H1 (cell line): ENCODE measurements around the gene BMI1. TPM values are rescaled to one million over a fixed set of nuclear protein-coding genes. Genes with fewer than 3 reads are reported as not detected.

ENCODE experiments used
- CTCF ChIA-PET: fragments of 300-600 bp; sonication (Branson Sonifier 250); formaldehyde crosslinking; loops from one replicate; lab custom pipeline; 2021; ENCODE audit not compliant: partially characterized antibody; lab: Charles Lee
- POLR2A ChIA-PET: fragments of 300-600 bp; sonication (Branson Sonifier 250); formaldehyde crosslinking; loops from one replicate; lab custom pipeline; 2021; ENCODE audit warnings: inconsistent platforms; ENCODE audit not compliant: partially characterized antibody; lab: Charles Lee
- DNase-seq, 2 experiments: peaks; one replicate each; pipeline versions ENCODE4 v3.0.0 to v3.0.0-alpha.2; 2010 to 2022; ENCODE audit warnings: low spot score in 2 of 2, low read depth in 1 of 2, mixed read lengths in 1 of 2
- FAIRE-seq: peaks from 2 replicates; lab custom pipeline; 2011; peaks lifted over from hg19 to GRCh38; lab: Jason Lieb, UNC
- H2AFZ ChIP-seq: 2 replicates; pipeline ENCODE4 v1.8.1; 2012; ENCODE audit warnings: low read length, inconsistent platforms
- H2AK5ac ChIP-seq: 2 replicates; pipeline ENCODE4 v1.6.1; 2013; ENCODE audit warnings: low read depth, low read length
- H2BK120ac ChIP-seq: replicated peaks from 2 replicates; pipeline ENCODE3; 2013; ENCODE audit warnings: low read depth, low read length, inconsistent platforms
- H2BK12ac ChIP-seq: 2 replicates; pipeline ENCODE4 v1.6.1; 2013; ENCODE audit warnings: low read depth, low read length
- H2BK15ac ChIP-seq: 2 replicates; pipeline ENCODE4 v1.6.1; 2013; ENCODE audit warnings: low read length
- H2BK20ac ChIP-seq: 2 replicates; pipeline ENCODE4 v1.6.1; 2013; ENCODE audit warnings: low read length
- H2BK5ac ChIP-seq: 2 replicates; pipeline ENCODE4 v1.6.1; 2013; ENCODE audit warnings: low read depth, low read length
- H3K14ac ChIP-seq: 2 replicates; pipeline ENCODE4 v1.6.1; 2013; ENCODE audit warnings: inconsistent platforms; ENCODE audit not compliant: insufficient read length
- H3K18ac ChIP-seq: 2 replicates; pipeline ENCODE4 v1.6.1; 2013; ENCODE audit warnings: low read length; ENCODE audit errors: extremely low read depth
- H3K23ac ChIP-seq: 2 replicates; pipeline ENCODE4 v1.6.1; 2013; ENCODE audit warnings: inconsistent platforms; ENCODE audit not compliant: insufficient read length
- H3K23me2 ChIP-seq: 2 replicates; pipeline ENCODE4 v1.6.1; 2013; ENCODE audit warnings: low read depth, low read length
- H3K27ac ChIP-seq: 2 replicates; pipeline ENCODE4 v1.6.1; 2011; ENCODE audit warnings: low read depth, low read length, inconsistent platforms
- H3K27me3 ChIP-seq, 4 experiments: replicated peaks in 1 of 4; 1 replicate in 1 of 4; 2 replicates in 3 of 4; pipeline versions ENCODE4 v1.6.1 to v1.8.1; 2011 to 2013; ENCODE audit warnings: low read length in 3 of 4, mild to moderate bottlenecking in 3 of 4, inconsistent platforms in 2 of 4, mixed read lengths in 2 of 4, moderate library complexity in 1 of 4; ENCODE audit not compliant: control insufficient read depth in 3 of 4, insufficient read depth in 3 of 4; ENCODE audit errors: extremely low read depth in 1 of 4
- H3K36me3 ChIP-seq, 4 experiments: 2 replicates each; pipeline versions ENCODE4 v1.6.1 to v1.8.1; 2011 to 2013; ENCODE audit warnings: mild to moderate bottlenecking in 4 of 4, low read length in 3 of 4, moderate library complexity in 2 of 4, control low read depth in 1 of 4, inconsistent platforms in 1 of 4; ENCODE audit not compliant: insufficient read depth in 4 of 4, control insufficient read depth in 2 of 4
- H3K4ac ChIP-seq: replicated peaks from 2 replicates; pipeline ENCODE3; 2013; ENCODE audit warnings: low read length, low read depth, mixed read lengths, inconsistent platforms; ENCODE audit not compliant: insufficient read length
- H3K4me1 ChIP-seq, 4 experiments: replicated peaks in 1 of 4; 1 replicate in 1 of 4; 2 replicates in 3 of 4; pipeline versions ENCODE4 v1.6.1 to v1.8.1; 2011 to 2013; ENCODE audit warnings: low read length in 3 of 4, inconsistent platforms in 2 of 4, mixed read lengths in 1 of 4; ENCODE audit not compliant: insufficient read depth in 4 of 4, control insufficient read depth in 3 of 4
- H3K4me2 ChIP-seq, 2 experiments: 2 replicates each; pipeline versions ENCODE4 v1.6.1 to v1.8.1; 2011 to 2013; ENCODE audit warnings: low read depth in 2 of 2, low read length in 2 of 2, control low read depth in 1 of 2, inconsistent platforms in 1 of 2, mild to moderate bottlenecking in 1 of 2; ENCODE audit not compliant: insufficient read depth in 1 of 2
- H3K4me3 ChIP-seq, 4 experiments: fragments of 200-600, 300-600 bp in 1 of 4; sonication (generic), shearing (Covaris generic), sonication (Bioruptor Twin) in 1 of 4; 2 replicates each; pipeline versions ENCODE4 v1.5.1 to v1.8.1; 2011 to 2016; ENCODE audit warnings: low read length in 4 of 4, low read depth in 3 of 4, control low read depth in 2 of 4, inconsistent platforms in 2 of 4, mild to moderate bottlenecking in 2 of 4, mixed read lengths in 1 of 4, moderate library complexity in 1 of 4; ENCODE audit not compliant: insufficient read depth in 2 of 4; ENCODE audit errors: extremely low read depth in 1 of 4
- H3K56ac ChIP-seq: replicated peaks from 2 replicates; pipeline ENCODE3; 2013; ENCODE audit warnings: low read depth, mild to moderate bottlenecking, mixed read lengths, low read length, inconsistent platforms; ENCODE audit not compliant: insufficient read length
- H3K79me1 ChIP-seq: 2 replicates; pipeline ENCODE4 v1.6.1; 2013; ENCODE audit warnings: low read depth, low read length, control low read depth
- H3K79me2 ChIP-seq, 2 experiments: 2 replicates each; pipeline versions ENCODE4 v1.6.1 to v1.8.1; 2012 to 2013; ENCODE audit warnings: low read length in 2 of 2, mild to moderate bottlenecking in 2 of 2, inconsistent platforms in 1 of 2; ENCODE audit not compliant: insufficient read depth in 2 of 2, control insufficient read depth in 1 of 2
- H3K9ac ChIP-seq, 4 experiments: replicated peaks in 1 of 4; 1 replicate in 1 of 4; 2 replicates in 3 of 4; pipeline versions ENCODE4 v1.6.1 to v1.8.1; 2011 to 2013; ENCODE audit warnings: low read depth in 3 of 4, low read length in 3 of 4, control low read depth in 2 of 4, mild to moderate bottlenecking in 2 of 4, moderate library complexity in 2 of 4, inconsistent platforms in 1 of 4; ENCODE audit errors: extremely low read depth in 1 of 4
- H3K9me3 ChIP-seq, 2 experiments: 2 replicates each; pipeline versions ENCODE4 v1.6.1 to v1.8.1; 2012 to 2013; ENCODE audit warnings: mild to moderate bottlenecking in 2 of 2, moderate library complexity in 2 of 2, control low read depth in 1 of 2, inconsistent platforms in 1 of 2, low read depth in 1 of 2, low read length in 1 of 2, mixed read lengths in 1 of 2; ENCODE audit not compliant: insufficient read depth in 2 of 2
- H4K20me1 ChIP-seq, 2 experiments: replicated peaks in 1 of 2; 2 replicates each; pipeline versions ENCODE3 to v1.8.1; 2011 to 2013; ENCODE audit warnings: inconsistent platforms in 2 of 2, low read length in 2 of 2, mild to moderate bottlenecking in 1 of 2; ENCODE audit not compliant: insufficient read depth in 2 of 2, control insufficient read depth in 1 of 2
- H4K5ac ChIP-seq: 2 replicates; pipeline ENCODE4 v1.6.1; 2013; ENCODE audit warnings: low read length, low read depth, mixed read lengths, inconsistent platforms; ENCODE audit not compliant: insufficient read length
- H4K8ac ChIP-seq: 2 replicates; pipeline ENCODE4 v1.8.0; 2013; ENCODE audit warnings: mild to moderate bottlenecking, moderate library complexity, low read length, inconsistent platforms; ENCODE audit not compliant: insufficient read depth; ENCODE audit errors: extremely low read depth
- H4K91ac ChIP-seq: replicated peaks from 2 replicates; pipeline ENCODE3; 2013; ENCODE audit warnings: low read length, mixed read lengths, inconsistent platforms; ENCODE audit not compliant: insufficient read length
- CBX8 ChIP-seq: fragments of 300-800, 300-1000 bp; sonication (generic); IDR thresholded peaks from 2 replicates; pipeline ENCODE4 v1.7.1; 2016; ENCODE audit warnings: low read depth, low read length, borderline replicate concordance
- EZH2 ChIP-seq: fragments of 200-600 bp; sonication (generic); IDR thresholded peaks from 2 replicates; pipeline ENCODE4 v1.7.1; 2012; ENCODE audit warnings: low read depth, mild to moderate bottlenecking, moderate library complexity, low read length, inconsistent platforms; ENCODE audit not compliant: severe bottlenecking
- SUZ12 ChIP-seq: fragments of 200-600 bp; sonication (generic); IDR thresholded peaks from 2 replicates; pipeline ENCODE4 v1.6.1; 2012; ENCODE audit warnings: mild to moderate bottlenecking, inconsistent platforms, low read length, moderate library complexity, mixed read lengths
- ZNF274 ChIP-seq: IDR thresholded peaks from 2 replicates; pipeline ENCODE4 v1.7.0; 2012; ENCODE audit warnings: low read length, borderline replicate concordance; ENCODE audit errors: extremely low read depth
- WGBS, 2 experiments: shearing (Covaris generic) in 1 of 2; methylation state at CpG; one replicate each; pipeline versions ENCODE4 v1.1.6 to v1.1.7; 2013 to 2015; ENCODE audit warnings: low lambda C conversion rate in 2 of 2, mixed read lengths in 2 of 2, inconsistent platforms in 1 of 2, low coverage in 1 of 2, missing lambda C conversion rate in 1 of 2; ENCODE audit not compliant: insufficient replicate concordance in 2 of 2, insufficient coverage in 1 of 2, insufficient read length in 1 of 2; ENCODE audit errors: extremely low coverage in 1 of 2, missing lambda C conversion rate in 1 of 2; 5-methylcytosine and 5-hydroxymethylcytosine counted together
- polyA plus RNA-seq, 7 experiments: library from polyadenylated mRNA; depleted of rRNA in 3 of 7; stranded (reverse) in 5 of 7; unstranded in 2 of 7; fragments of >200 nt in 5 of 7; fragments of 200-250 nt in 2 of 7; gene quantifications; 1 replicate in 5 of 7; 2 replicates in 1 of 7; 4 replicates in 1 of 7; pipeline versions ENCODE4 v1.2.1 to v1.2.3, GENCODE V29; 2011 to 2013; ENCODE audit warnings: missing spikeins in 2 of 7, mixed read lengths in 2 of 7
- total RNA-seq: library from RNA; stranded (reverse); fragmentation: NEBNext Ultra II Directional; extraction: Animal tissue kit (Norgen Biotek cat#: 25700); gene quantifications from 2 replicates; pipeline ENCODE4 v1.2.1, GENCODE V29; 2021

Gene BMI1
- total and polyA plus RNA-seq, 2 of the 8 experiments (the other 6 are each of a cell fraction or from before 2014, with no cell fraction given), result 2.8 to 10.7 TPM

DNA sequence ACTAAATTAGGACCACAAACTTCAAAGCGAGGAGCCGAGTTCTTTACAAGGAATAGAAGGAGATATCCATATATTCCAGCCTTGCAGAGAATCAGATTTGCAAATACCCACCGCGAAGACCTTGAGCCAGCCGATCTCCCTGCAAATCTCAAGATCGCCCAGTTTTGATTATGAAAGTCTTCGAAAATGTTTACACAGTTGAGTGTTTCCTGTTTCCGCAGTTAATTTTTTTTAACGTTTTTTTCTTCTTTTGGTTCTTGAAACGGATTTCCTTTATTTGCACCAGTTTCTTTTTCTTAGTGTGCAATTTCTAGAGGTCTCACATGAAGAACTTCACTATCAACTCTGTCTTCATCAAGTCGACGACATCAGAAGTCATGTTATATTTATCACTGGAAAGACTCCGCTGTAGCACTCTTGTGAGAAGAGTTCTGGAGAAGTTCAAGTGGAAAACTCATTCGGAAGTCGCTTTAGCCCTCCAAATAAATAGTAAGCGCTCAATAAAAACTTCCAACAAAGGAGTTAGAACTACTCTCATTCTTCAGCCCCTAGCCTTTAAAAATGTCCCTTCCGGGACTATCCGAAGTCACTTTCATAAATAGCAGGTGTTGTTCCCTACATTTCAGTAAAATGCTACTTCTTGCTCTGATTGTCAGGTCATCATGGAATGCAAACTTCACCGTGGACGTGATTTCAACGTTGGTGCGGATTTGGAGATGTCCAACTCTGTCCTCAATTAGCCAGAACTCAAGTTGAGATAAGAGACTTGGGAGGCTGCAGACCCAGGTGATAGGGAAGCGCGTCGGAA is 12.5 kb downstream of the BMI1 start:
- peaks cover 58 to 73% (median 67%) of the 10 kb centered on the region in 4 experiments for H3K27me3 ChIP-seq
- DNase-seq (no peak), FAIRE-seq (no peak)
- H2BK15ac ChIP-seq, result 0 out of 2 replicates have a peak overlapping the region, but pooled peaks have one; percentile 0
- peaks cover 9% of the 10 kb centered on the region; the same call in 1 of the 2 replicates for H3K23me2 ChIP-seq
- H3K4me1 ChIP-seq, result peaks cover 0 to 19% (median 9%) of the 10 kb centered on the region in 4 experiments; a peak in 6 of 7 replicates
- H3K9me3 ChIP-seq, result no peaks in the 10 kb centered on the region; a peak in 1 of 4 replicates
- peaks cover 0 to 5% of the 10 kb centered on the region in 2 experiments for H4K20me1 ChIP-seq
- no peak overlapping the region for H3K14ac ChIP-seq
- H4K8ac ChIP-seq, result no peak overlapping the region
- no peak overlapping the region for H3K4ac ChIP-seq
- H2AFZ ChIP-seq, result no peak overlapping the region
- ChIA-PET POLR2A (interaction anchor here (1.3 kb wide), 1 partner anchor 11 kb away, joined by 4 read pairs; no protein-coding TSS in a partner anchor), CTCF (no interaction called here)
- no peak overlapping the region for H2AK5ac ChIP-seq
- H3K9ac ChIP-seq, result no peak overlapping the region
- H3K79me1 ChIP-seq, result no peaks in the 10 kb centered on the region
- H3K4me3 ChIP-seq, result peak overlapping the region in 2 of 4 experiments; percentile 49 to 57; a peak in 3 of 8 replicates
- H3K18ac ChIP-seq, result no peak overlapping the region
- no peak overlapping the region for H4K5ac ChIP-seq
- H3K23ac ChIP-seq, result no peak overlapping the region
- no peak overlapping the region for H2BK5ac ChIP-seq
- no peaks in the 10 kb centered on the region for H3K79me2 ChIP-seq
- H3K56ac ChIP-seq, result no peak overlapping the region
- H3K27ac ChIP-seq, result no peak overlapping the region
- H2BK12ac ChIP-seq, result no peak overlapping the region
- peaks cover 0 to 3% (median 0%) of the 10 kb centered on the region in 4 experiments; a peak in 3 of 8 replicates for H3K36me3 ChIP-seq
- no peak overlapping the region for H2BK20ac ChIP-seq
- no peak overlapping the region for H4K91ac ChIP-seq
- no peak for TF ChIP-seq ZNF274
- TF ChIP-seq SUZ12, result peak; percentile 97; the same call in 1 of the 2 replicates
- TF ChIP-seq EZH2, result peak; percentile 92
- peak; percentile 51; the same call in 1 of the 2 replicates for TF ChIP-seq CBX8
- no peak overlapping the region for H2BK120ac ChIP-seq
- 11% methylated on average over 25 of the region's 25 CpGs; no CpG with 5 or more reads in 1 of the 2 experiments for WGBS, 2 experiments
- H3K4me2 ChIP-seq, result peak overlapping the region; percentile 77 to 95
